Measurements from ENCODE around the gene CLK1. TPM values are rescaled to one million over a fixed set of nuclear protein-coding genes. Genes with fewer than 3 reads are reported as not detected.

The CLK1 gene
- total and polyA plus RNA-seq, 2 of the 13 experiments (the other 11 are each of a cell fraction or from before 2014, with no cell fraction given): 66.6 to 101 TPM

DNA sequence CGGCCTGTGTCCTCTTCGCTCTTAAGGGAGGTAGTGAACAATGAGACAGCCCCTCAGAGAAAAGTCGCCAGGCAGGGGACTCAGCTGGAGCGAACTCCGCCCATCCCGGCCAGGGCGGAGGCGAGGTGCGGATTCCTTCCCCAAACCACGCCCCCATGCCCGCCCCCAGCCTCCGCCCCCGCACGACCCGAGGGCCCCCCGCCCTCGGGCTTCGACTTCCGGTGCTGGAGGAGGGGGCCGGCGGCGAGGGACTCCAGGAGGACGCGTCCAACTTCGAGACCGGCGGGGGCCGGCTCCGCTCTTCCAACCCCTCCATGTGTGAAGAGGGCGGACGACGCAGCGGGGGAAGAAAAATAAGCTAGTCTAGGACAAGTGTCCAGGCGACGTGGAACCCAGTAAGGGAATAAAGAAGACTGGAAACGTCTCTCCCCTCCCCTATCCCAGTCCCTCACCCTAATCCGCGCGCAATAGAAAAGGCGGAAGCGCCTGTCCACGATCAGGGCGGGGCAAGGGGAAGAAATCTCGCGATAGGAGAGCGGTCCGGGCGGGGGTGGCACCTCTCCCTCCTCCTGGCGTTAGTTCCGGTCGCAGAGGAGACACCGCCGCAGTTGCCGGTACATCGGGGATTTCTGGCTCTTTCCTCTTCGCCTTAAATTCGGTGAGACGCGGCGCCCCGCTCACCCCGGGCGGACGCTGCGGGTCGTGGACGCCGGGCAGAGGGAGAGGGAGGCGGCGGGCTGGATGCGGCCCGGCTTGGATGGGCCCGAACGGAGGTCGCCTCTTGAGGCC, 52.9 kb downstream of the CLK1 start, which contains the start of gene BZW1 (continued):
- 0 out of 2 replicates have a peak, but pooled peaks have one; percentile 63 for TF ChIP-seq ZNF34 (CRISPR knock-in tag; IDR thresholded peaks at IDR 0.05; ENCODE audit: borderline replicate concordance)
- TF ChIP-seq, protein P1, sequence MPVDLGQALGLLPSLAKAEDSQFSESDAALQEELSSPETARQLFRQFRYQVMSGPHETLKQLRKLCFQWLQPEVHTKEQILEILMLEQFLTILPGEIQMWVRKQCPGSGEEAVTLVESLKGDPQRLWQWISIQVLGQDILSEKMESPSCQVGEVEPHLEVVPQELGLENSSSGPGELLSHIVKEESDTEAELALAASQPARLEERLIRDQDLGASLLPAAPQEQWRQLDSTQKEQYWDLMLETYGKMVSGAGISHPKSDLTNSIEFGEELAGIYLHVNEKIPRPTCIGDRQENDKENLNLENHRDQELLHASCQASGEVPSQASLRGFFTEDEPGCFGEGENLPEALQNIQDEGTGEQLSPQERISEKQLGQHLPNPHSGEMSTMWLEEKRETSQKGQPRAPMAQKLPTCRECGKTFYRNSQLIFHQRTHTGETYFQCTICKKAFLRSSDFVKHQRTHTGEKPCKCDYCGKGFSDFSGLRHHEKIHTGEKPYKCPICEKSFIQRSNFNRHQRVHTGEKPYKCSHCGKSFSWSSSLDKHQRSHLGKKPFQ (CRISPR knock-in tag; IDR thresholded peaks at IDR 0.05; ENCODE audit: insufficient replicate concordance): peak; percentile 81
- TF ChIP-seq ZNF709 (CRISPR knock-in tag; IDR thresholded peaks at IDR 0.05): peak; percentile 90; the same call in 1 of the 2 replicates
- TF ChIP-seq, protein P2, sequence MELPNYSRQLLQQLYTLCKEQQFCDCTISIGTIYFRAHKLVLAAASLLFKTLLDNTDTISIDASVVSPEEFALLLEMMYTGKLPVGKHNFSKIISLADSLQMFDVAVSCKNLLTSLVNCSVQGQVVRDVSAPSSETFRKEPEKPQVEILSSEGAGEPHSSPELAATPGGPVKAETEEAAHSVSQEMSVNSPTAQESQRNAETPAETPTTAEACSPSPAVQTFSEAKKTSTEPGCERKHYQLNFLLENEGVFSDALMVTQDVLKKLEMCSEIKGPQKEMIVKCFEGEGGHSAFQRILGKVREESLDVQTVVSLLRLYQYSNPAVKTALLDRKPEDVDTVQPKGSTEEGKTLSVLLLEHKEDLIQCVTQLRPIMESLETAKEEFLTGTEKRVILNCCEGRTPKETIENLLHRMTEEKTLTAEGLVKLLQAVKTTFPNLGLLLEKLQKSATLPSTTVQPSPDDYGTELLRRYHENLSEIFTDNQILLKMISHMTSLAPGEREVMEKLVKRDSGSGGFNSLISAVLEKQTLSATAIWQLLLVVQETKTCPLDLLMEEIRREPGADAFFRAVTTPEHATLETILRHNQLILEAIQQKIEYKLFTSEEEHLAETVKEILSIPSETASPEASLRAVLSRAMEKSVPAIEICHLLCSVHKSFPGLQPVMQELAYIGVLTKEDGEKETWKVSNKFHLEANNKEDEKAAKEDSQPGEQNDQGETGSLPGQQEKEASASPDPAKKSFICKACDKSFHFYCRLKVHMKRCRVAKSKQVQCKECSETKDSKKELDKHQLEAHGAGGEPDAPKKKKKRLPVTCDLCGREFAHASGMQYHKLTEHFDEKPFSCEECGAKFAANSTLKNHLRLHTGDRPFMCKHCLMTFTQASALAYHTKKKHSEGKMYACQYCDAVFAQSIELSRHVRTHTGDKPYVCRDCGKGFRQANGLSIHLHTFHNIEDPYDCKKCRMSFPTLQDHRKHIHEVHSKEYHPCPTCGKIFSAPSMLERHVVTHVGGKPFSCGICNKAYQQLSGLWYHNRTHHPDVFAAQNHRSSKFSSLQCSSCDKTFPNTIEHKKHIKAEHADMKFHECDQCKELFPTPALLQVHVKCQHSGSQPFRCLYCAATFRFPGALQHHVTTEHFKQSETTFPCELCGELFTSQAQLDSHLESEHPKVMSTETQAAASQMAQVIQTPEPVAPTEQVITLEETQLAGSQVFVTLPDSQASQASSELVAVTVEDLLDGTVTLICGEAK (IDR thresholded peaks at IDR 0.05): no peak
- TF ChIP-seq, protein P2 (CRISPR knock-in tag; IDR thresholded peaks at IDR 0.05): no peak; the same call in 1 of the 2 replicates
- TF ChIP-seq THYN1 (CRISPR knock-in tag; IDR thresholded peaks at IDR 0.05; ENCODE audit: borderline replicate concordance, low read depth): no peak
- TF ChIP-seq THAP11 (CRISPR knock-in tag; IDR thresholded peaks at IDR 0.05): peak; percentile 88
- TF ChIP-seq ZKSCAN5 (CRISPR knock-in tag; IDR thresholded peaks at IDR 0.05): no peak
- TF ChIP-seq SAFB2 (CRISPR knock-in tag; IDR thresholded peaks at IDR 0.05; ENCODE audit: borderline replicate concordance, low read depth): peak; percentile 85; the same call in 1 of the 2 replicates
- no peak for TF ChIP-seq FOXM1 (CRISPR knock-in tag; IDR thresholded peaks at IDR 0.05)
- TF ChIP-seq EP300 (IDR thresholded peaks at IDR 0.05; ENCODE audit: low read depth in 2 of 2, low read length in 2 of 2): peak in 1 of 2 experiments; percentile 22; a peak in 1 of 4 replicates
- TF ChIP-seq EP300 (CRISPR knock-in tag; IDR thresholded peaks at IDR 0.05; ENCODE audit: borderline replicate concordance): peak; percentile 40; the same call in 1 of the 2 replicates
- TF ChIP-seq KDM4B (CRISPR knock-in tag; IDR thresholded peaks at IDR 0.05): no peak
- TF ChIP-seq MBD4 (IDR thresholded peaks at IDR 0.05; ENCODE audit: borderline replicate concordance, low read length): no peak
- TF ChIP-seq HNF1B (CRISPR knock-in tag; IDR thresholded peaks at IDR 0.05): peak; percentile 83
- TF ChIP-seq ONECUT2 (CRISPR knock-in tag; IDR thresholded peaks at IDR 0.05): no peak
